Measurements from ENCODE around the gene GPR83. TPM values are rescaled to one million over a fixed set of nuclear protein-coding genes. Genes with fewer than 3 reads are reported as not detected.

The GPR83 gene
- total RNA-seq, 1 donor from 2014 or later = under 0.01 TPM

DNA sequence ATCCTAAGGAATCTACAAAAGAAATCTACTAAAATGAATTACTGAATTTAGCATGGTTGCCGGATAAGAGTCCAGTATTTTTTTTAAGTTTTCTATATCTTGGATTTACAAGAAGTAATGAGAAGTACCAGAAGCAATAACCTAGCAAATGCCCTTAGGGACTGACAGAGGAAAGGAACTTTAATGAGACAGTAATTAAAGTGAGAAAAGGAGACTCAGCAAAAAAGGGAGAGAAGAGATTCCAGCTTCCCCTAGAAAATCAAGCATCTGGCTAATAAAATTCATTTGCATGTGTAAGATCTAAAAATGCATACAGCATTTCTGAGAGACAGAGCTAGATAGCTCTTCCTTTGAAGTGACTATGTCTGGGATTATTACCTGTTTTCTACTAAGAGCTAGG lies 57.7 kb downstream of the GPR83 start:
- TF ChIP-seq, protein P1, sequence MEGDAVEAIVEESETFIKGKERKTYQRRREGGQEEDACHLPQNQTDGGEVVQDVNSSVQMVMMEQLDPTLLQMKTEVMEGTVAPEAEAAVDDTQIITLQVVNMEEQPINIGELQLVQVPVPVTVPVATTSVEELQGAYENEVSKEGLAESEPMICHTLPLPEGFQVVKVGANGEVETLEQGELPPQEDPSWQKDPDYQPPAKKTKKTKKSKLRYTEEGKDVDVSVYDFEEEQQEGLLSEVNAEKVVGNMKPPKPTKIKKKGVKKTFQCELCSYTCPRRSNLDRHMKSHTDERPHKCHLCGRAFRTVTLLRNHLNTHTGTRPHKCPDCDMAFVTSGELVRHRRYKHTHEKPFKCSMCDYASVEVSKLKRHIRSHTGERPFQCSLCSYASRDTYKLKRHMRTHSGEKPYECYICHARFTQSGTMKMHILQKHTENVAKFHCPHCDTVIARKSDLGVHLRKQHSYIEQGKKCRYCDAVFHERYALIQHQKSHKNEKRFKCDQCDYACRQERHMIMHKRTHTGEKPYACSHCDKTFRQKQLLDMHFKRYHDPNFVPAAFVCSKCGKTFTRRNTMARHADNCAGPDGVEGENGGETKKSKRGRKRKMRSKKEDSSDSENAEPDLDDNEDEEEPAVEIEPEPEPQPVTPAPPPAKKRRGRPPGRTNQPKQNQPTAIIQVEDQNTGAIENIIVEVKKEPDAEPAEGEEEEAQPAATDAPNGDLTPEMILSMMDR (IDR thresholded peaks at IDR 0.05; ENCODE audit: insufficient read depth, low read length, severe bottlenecking) = no peak
- DNase-seq (ENCODE audit: low read depth) (no peak), FAIRE-seq (no peak)
- H3K27me3 ChIP-seq (ENCODE audit: control insufficient read depth, insufficient read depth, low read length) = no peaks in the 10 kb centered on the region
- H3K36me3 ChIP-seq (ENCODE audit: control insufficient read depth, insufficient read depth, low read length) = no peaks in the 10 kb centered on the region
- no peak overlapping the region for H3K4me3 ChIP-seq (ENCODE audit: low read depth, low read length)

DNA sequence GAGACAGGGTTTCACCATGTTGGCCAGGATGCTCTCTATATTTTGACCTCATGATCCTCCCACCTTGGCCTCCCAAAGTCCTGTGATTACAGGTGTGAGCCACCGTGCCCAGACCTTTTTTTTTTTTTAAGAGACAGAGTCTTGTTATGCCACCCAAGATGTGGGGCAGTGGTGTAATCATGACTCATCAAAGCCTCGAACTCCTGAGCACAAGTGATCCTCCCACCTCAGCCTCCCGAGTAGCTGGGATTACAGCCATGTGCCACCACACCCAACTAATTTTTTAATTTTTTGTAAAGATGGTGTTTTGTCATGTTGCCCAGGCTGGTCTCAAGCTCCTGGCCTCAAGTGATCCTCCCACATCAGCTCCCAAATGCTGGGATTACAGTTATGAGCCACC lies 59.0 kb downstream of the GPR83 start:
- Histone ChIP-seq H3K27me3 (ENCODE audit: control insufficient read depth, insufficient read depth, low read length) (no peaks in the 10 kb centered on the region), H3K4me3 (ENCODE audit: low read depth, low read length) (no peak overlapping the region), H3K36me3 (ENCODE audit: control insufficient read depth, insufficient read depth, low read length) (no peaks in the 10 kb centered on the region)
- FAIRE-seq = no peak
- TF ChIP-seq, protein P1 (IDR thresholded peaks at IDR 0.05; ENCODE audit: insufficient read depth, low read length, severe bottlenecking) = no peak
- no peak for DNase-seq (ENCODE audit: low read depth)

DNA sequence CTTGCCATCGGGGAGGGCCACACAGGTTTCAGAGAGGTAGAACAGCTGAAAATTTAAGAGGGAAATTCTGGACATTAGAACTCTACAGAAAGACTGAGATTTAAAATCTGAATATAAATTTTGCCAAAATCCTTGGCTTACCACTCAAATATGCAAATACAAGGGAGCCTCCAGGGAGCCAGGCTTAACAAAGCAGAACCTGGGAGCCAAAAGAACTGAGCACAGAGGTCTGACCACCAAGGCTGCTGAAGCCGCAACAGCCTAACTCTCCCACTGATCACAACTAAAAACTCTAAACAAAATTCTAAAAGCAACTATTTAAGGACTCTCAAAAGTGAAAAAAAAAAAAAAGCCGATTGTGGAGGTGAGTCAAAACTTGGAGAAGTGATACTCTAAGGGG lies 62.6 kb downstream of the GPR83 start:
- TF ChIP-seq, protein P1 (IDR thresholded peaks at IDR 0.05; ENCODE audit: insufficient read depth, low read length, severe bottlenecking) = no peak
- no peaks in the 10 kb centered on the region for H3K36me3 ChIP-seq (ENCODE audit: control insufficient read depth, insufficient read depth, low read length)
- no peaks in the 10 kb centered on the region for H3K27me3 ChIP-seq (ENCODE audit: control insufficient read depth, insufficient read depth, low read length)
- DNase-seq (ENCODE audit: low read depth) = no peak
- no peak for FAIRE-seq
- H3K4me3 ChIP-seq (ENCODE audit: low read depth, low read length) = no peak overlapping the region

DNA sequence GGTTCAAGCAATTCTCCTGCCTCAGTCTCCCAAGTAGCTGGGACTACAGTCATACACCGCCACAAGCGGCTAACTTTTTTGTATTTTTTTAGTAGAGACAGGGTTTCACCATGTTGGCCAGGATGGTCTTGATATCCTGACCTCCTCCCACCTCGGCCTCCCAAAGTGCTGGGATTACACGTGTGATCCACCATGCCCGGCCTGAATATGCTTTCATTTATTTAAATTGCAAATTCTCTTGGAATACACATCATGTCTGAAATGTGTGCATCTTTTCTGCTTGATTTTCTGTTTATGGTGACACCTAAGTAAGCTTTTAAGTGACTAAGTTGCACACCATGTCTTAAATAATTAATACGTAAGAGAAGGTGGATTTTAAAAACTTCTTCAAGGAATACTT lies 65.2 kb downstream of the GPR83 start:
- FAIRE-seq (no peak), DNase-seq (ENCODE audit: low read depth) (no peak)
- TF ChIP-seq, protein P1 (IDR thresholded peaks at IDR 0.05; ENCODE audit: insufficient read depth, low read length, severe bottlenecking) = no peak
- Histone ChIP-seq H3K4me3 (ENCODE audit: low read depth, low read length) (no peak overlapping the region), H3K36me3 (ENCODE audit: control insufficient read depth, insufficient read depth, low read length) (no peaks in the 10 kb centered on the region), H3K27me3 (ENCODE audit: control insufficient read depth, insufficient read depth, low read length) (no peaks in the 10 kb centered on the region)

DNA sequence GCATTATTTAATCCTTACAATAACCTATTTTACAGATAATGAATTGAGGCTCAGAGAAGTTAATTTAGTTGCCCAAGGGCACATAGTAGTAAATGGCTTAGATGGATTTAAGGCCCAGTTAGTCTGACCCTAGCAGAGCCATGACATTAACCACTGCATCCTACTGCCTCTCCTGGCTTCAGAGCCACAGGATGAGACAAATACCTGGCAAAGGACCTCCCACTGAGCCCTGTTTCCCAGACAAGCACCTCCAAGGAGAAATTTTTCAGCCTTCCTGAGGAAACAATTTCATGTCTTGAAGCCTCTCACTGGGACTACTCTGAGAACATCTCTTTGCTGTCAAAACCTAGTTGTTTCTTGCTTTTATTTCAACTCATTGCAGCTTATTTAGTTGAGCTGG lies 68.4 kb downstream of the GPR83 start:
- Histone ChIP-seq H3K27me3 (ENCODE audit: control insufficient read depth, insufficient read depth, low read length) (no peaks in the 10 kb centered on the region), H3K36me3 (ENCODE audit: control insufficient read depth, insufficient read depth, low read length) (no peaks in the 10 kb centered on the region), H3K4me3 (ENCODE audit: low read depth, low read length) (no peak overlapping the region)
- DNase-seq (ENCODE audit: low read depth) (no peak), FAIRE-seq (no peak)
- TF ChIP-seq, protein P1 (IDR thresholded peaks at IDR 0.05; ENCODE audit: insufficient read depth, low read length, severe bottlenecking) = no peak

DNA sequence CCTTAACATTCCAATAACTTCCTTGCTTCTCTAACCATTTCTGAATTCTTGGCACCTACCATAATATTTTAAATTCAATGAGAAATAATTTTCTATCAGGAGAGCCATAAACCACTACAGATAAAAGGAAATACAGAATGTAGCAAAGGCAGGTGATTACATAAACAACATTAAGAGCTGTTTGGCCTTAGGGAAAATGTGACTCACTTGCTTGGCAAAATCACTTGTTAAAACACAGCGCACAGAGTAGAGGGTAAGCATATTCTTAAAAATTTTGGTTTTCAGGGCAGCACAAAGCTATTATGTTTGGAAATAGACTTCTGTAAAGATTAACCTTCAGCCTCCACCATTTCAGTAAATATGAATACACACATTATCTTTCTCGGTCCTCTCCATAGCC lies 70.4 kb downstream of the GPR83 start:
- no peak for FAIRE-seq
- DNase-seq (ENCODE audit: low read depth) = peak; percentile 74
- TF ChIP-seq, protein P1 (IDR thresholded peaks at IDR 0.05; ENCODE audit: insufficient read depth, low read length, severe bottlenecking) = no peak

More for the DNA sequence above, 70.4 kb downstream of the GPR83 start:
- Histone ChIP-seq H3K4me3 (ENCODE audit: low read depth, low read length) (no peak overlapping the region), H3K36me3 (ENCODE audit: control insufficient read depth, insufficient read depth, low read length) (no peaks in the 10 kb centered on the region), H3K27me3 (ENCODE audit: control insufficient read depth, insufficient read depth, low read length) (no peaks in the 10 kb centered on the region)

Measured in bronchial epithelial cell (primary cell).